GM12875 (cell line): ENCODE data around the gene POLR1C.
"Not testable (repeated sequence)": the region's sequence is repeated elsewhere in the genome, so short reads cannot be mapped to it uniquely, and the experiment has no call there.

Experiments used
- H3K4me3 ChIP-seq: one replicate; pipeline ENCODE4 v1.5.1; 2011; ENCODE audit warnings: low read depth, low read length, control low read depth
- CTCF ChIP-seq: IDR thresholded peaks from 2 replicates; pipeline ENCODE4 v1.5.1; 2011; ENCODE audit warnings: low read depth, mild to moderate bottlenecking, control low read depth, inconsistent platforms, low read length, moderate library complexity, borderline replicate concordance; ENCODE audit not compliant: insufficient read depth

POLR1C gene, protein sequence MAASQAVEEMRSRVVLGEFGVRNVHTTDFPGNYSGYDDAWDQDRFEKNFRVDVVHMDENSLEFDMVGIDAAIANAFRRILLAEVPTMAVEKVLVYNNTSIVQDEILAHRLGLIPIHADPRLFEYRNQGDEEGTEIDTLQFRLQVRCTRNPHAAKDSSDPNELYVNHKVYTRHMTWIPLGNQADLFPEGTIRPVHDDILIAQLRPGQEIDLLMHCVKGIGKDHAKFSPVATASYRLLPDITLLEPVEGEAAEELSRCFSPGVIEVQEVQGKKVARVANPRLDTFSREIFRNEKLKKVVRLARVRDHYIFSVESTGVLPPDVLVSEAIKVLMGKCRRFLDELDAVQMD

GRCh38 chr6:43516697-43517504 is at the start of gene POLR1C, which contains the start of gene YIPF3:
Gene POLR1C, plus strand, starts transcription at chr6:43517089. Its CDS starts 21 bp downstream, at chr6:43517110.
Gene YIPF3, minus strand, starts transcription at chr6:43516926. Its CDS starts 119 bp downstream, at chr6:43516807.
- peak within 1 kb of the TSS; percentile 70 for H3K4me3 ChIP-seq

GRCh38 chr6:43467265-43467664 is 49.6 kb upstream of the POLR1C start:
- H3K4me3 ChIP-seq, result not testable (repeated sequence)

More at GRCh38 chr6:43516697-43517504, at the start of gene POLR1C, which contains the start of gene YIPF3:
- no peak for TF ChIP-seq CTCF

GRCh38 chr6:43467752-43468151 is 49.1 kb upstream of the POLR1C start:
- no peak for TF ChIP-seq CTCF
- H3K4me3 ChIP-seq, result no peak overlapping the region

DNA sequence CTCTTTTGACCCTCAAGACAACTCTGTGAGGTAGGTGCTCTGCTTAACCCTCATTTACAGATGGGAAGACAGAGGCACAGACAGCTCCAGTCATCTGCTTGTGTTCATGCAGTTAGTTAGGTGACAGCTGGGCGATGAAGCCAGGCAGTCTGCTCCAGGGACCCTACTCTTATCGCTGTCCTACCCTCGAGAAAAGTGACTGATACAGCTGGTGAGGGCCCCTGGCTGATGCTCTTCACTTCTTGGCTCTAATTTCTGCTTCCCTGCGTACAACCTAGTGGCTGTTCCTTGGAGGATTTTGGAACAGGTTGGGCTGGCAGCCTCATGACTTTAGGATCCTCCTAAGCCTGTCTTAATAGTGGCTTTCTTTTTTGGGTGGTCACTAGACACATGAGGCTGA is 48.6 kb upstream of the POLR1C start:
- TF ChIP-seq CTCF, result no peak
- no peak overlapping the region for H3K4me3 ChIP-seq

DNA sequence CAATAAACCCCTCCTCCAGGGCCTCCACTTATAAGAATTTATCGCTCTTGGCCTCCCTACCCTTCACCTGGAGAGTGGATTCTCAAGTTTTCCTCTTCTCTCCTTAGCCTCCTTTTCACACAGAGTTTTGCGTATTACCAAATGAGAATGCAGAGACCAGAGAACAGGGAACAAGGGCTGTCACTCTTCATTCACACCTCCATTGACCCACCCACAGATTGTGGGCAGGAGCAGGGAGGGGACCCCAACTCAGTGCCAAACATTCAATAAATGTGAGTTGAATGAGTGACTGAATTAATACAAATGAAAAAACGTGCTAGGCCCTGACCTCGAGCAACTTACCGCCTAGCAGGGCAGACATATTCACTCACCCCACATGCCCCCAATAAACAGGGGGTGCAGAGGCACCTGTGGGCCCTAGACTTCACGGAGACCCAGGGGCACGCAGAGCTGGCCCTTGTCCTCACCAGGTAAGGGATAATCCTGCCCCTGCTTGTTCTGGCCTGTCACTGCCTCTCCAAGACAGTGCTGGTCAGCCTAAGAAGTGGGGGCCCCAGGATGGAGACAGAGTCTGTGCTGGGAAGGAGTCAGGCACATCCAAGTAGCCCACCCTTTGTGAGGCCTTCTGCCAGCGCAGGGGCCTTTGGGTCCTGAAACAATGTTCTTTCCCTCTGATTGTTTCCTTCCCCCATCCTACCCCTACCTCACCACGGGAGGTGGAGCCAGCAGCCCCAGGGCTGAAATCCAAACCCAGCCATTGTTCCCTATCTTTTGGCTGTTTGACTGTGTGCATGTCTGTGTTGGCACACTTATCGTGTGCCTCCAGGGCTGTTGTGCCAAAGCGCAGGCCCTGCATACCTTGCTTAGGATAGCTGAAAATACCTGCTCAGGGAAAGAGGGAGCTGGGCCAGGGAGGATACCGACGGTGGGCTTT is 47.9 kb upstream of the POLR1C start:
- no peak for TF ChIP-seq CTCF
- H3K4me3 ChIP-seq, result no peak overlapping the region

GRCh38 chr6:43469947-43470346 is 46.9 kb upstream of the POLR1C start:
- no peak for TF ChIP-seq CTCF
- H3K4me3 ChIP-seq, result no peak overlapping the region

GRCh38 chr6:43471399-43471798 is 45.5 kb upstream of the POLR1C start:
- TF ChIP-seq CTCF, result no peak
- H3K4me3 ChIP-seq, result no peak overlapping the region
